T-cell (primary cell): Measurements from ENCODE around the gene ZNF775. TPM values are rescaled to one million over a fixed set of nuclear protein-coding genes. Genes with fewer than 3 reads are reported as not detected.

Experiments
- ATAC-seq, 4 experiments: fragments of 200-7000 bp in 3 of 4; fragments of 150-1000 bp in 1 of 4; cut with Tn5 transposase; replicated peaks in 1 of 4; 1 replicate in 3 of 4; 2 replicates in 1 of 4; pipeline ENCODE4 v1.10.0; 2021; ENCODE audit warnings: moderate library complexity in 3 of 4, mild to moderate bottlenecking in 2 of 4, moderate number of reproducible peaks in 1 of 4
- CTCF ChIA-PET, 2 donors: fragments of 300-600 bp; sonication (Branson Sonifier 250); formaldehyde crosslinking; loops; one replicate each; lab custom pipeline; 2022; ENCODE audit warnings: antibody characterized with exemption in 2 of 2; lab: Charles Lee
- POLR2A ChIA-PET, 2 donors: fragments of 300-600 bp; sonication (Branson Sonifier 250); formaldehyde crosslinking; loops; one replicate each; lab custom pipeline; 2022; ENCODE audit warnings: antibody characterized with exemption in 2 of 2; lab: Charles Lee
- DNase-seq, 35 experiments: peaks; one replicate each; pipeline versions ENCODE4 v3.0.0 to v3.0.0-alpha.2; 2013 to 2023
- H3K27ac ChIP-seq: one replicate; pipeline ENCODE4 v1.5.1; 2013; ENCODE audit warnings: low read length
- H3K27me3 ChIP-seq, 2 experiments: replicated peaks in 1 of 2; 1 replicate in 1 of 2; 2 replicates in 1 of 2; pipeline versions ENCODE4 v1.6.1 to v1.7.0; 2013; ENCODE audit warnings: low read length in 1 of 2, mixed read lengths in 1 of 2; ENCODE audit not compliant: control insufficient read depth in 2 of 2, insufficient read depth in 2 of 2; ENCODE audit errors: extremely low read depth in 1 of 2
- H3K36me3 ChIP-seq, 2 donors: 1 replicate in 1 of 2; 2 replicates in 1 of 2; pipeline versions ENCODE4 v1.6.1 to v1.7.0; 2013; ENCODE audit warnings: low read length in 1 of 2; ENCODE audit not compliant: control insufficient read depth in 2 of 2, insufficient read depth in 1 of 2; ENCODE audit errors: extremely low read depth in 1 of 2
- H3K4me1 ChIP-seq, 2 experiments: 1 replicate in 1 of 2; 2 replicates in 1 of 2; pipeline versions ENCODE4 v1.6.1 to v1.7.0; 2013; ENCODE audit warnings: low read length in 2 of 2, mixed read lengths in 1 of 2; ENCODE audit not compliant: insufficient read depth in 2 of 2, control insufficient read depth in 1 of 2; ENCODE audit errors: extremely low read depth in 1 of 2
- H3K4me3 ChIP-seq, 2 donors: 1 replicate in 1 of 2; 2 replicates in 1 of 2; pipeline versions ENCODE4 v1.5.1 to v1.7.0; 2013; ENCODE audit warnings: mild to moderate bottlenecking in 2 of 2, low read length in 1 of 2, moderate library complexity in 1 of 2; ENCODE audit not compliant: control insufficient read depth in 1 of 2; ENCODE audit errors: extremely low read depth in 1 of 2
- H3K9me3 ChIP-seq: 2 replicates; pipeline ENCODE4 v1.7.0; 2013
- H3K27ac Mint-ChIP-seq, 2 donors: one replicate each; pipeline ENCODE4 v1.8.0; 2020 to 2021; ENCODE audit warnings: mild to moderate bottlenecking in 2 of 2, mixed read lengths in 2 of 2
- H3K27me3 Mint-ChIP-seq, 2 donors: one replicate each; pipeline ENCODE4 v1.8.0; 2021 to 2022; ENCODE audit warnings: mixed read lengths in 2 of 2
- H3K36me3 Mint-ChIP-seq: one replicate; pipeline ENCODE4 v1.8.0; 2021; ENCODE audit warnings: mixed read lengths
- H3K4me1 Mint-ChIP-seq, 3 donors: one replicate each; pipeline ENCODE4 v1.8.0; 2020 to 2022; ENCODE audit warnings: mixed read lengths in 3 of 3, mild to moderate bottlenecking in 1 of 3
- H3K4me3 Mint-ChIP-seq, 3 donors: one replicate each; pipeline ENCODE4 v1.8.0; 2020 to 2022; ENCODE audit warnings: mild to moderate bottlenecking in 3 of 3, mixed read lengths in 3 of 3, moderate library complexity in 3 of 3
- H3K9me3 Mint-ChIP-seq, 3 donors: one replicate each; pipeline ENCODE4 v1.8.0; 2020 to 2022; ENCODE audit warnings: mixed read lengths in 3 of 3
- WGBS: methylation state at CpG from one replicate; pipeline ENCODE4 v1.1.5; 2013; ENCODE audit warnings: missing lambda C conversion rate; ENCODE audit not compliant: insufficient coverage; 5-methylcytosine and 5-hydroxymethylcytosine counted together
- total RNA-seq, 35 experiments: library from RNA in 6 of 35; stranded (reverse) in 6 of 35; fragments of 120-200 nt in 1 of 35; gene quantifications; one replicate each; pipeline versions ENCODE4 v1.2.1 to v1.2.4 and lab custom pipeline; 2013 to 2026

The ZNF775 gene
- total RNA-seq, 5 donors from 2014 or later (not counting 1 experiment from before 2014, with no cell fraction given) = 1.9 to 8.6 (median 6.3) TPM

DNA sequence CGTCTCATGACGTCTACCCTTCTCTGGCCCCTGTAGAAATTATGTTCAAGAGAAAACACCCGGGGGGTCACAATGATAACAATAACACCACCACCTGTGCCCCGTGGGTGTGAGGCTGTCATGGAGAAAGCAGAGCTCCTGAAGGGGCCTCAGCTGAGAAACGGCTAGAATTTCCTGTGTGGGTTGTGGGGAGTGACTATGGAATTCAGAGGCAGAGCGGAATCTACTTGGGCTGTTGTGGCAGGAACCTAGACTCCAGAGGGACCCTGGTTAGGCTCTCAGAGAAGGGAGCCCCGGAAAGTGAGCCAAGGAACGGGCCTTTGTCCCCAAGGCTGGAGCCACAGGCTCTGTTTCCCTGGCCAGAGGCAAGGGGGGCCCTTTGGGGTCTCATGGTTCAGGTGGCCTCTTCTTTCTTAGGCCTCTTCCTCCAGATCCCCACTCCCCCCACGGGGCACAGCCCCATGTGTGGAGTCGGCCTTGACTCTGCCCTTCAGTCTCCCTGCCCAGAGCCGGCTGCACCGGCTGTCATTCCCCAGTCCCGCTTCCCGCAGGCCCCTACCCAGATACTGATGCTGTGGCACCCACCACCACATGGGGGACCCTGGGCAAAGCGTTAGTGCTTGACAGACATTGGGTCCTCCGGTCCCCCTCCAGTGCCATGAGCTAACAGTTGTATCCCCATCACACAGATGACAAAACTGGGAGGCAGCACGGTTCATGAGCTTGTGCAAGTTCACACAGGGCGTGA, 64.8 kb downstream of the ZNF775 start:
- DNase-seq (no peak), ATAC-seq (no peak)
- peaks cover 36 to 47% (median 38%) of the 10 kb centered on the region in 3 donors for H3K4me1 Mint-ChIP-seq
- Histone ChIP-seq H3K36me3 (no peaks in the 10 kb centered on the region), H3K27ac (no peak overlapping the region), H3K27me3 (no peaks in the 10 kb centered on the region), H3K4me3 (no peak overlapping the region), H3K9me3 (no peaks in the 10 kb centered on the region), H3K4me1 (peaks cover 9 to 37% of the 10 kb centered on the region in 2 experiments)
- H3K27me3 Mint-ChIP-seq = no peaks in the 10 kb centered on the region
- WGBS = 92% methylated on average over 14 of the region's 18 CpGs
- no peaks in the 10 kb centered on the region for H3K36me3 Mint-ChIP-seq
- ChIA-PET CTCF (interaction anchor here in 1 of 2 donors (0.5 kb wide), 1 partner anchor 255 kb away, joined by 4 read pairs; no protein-coding TSS in a partner anchor), POLR2A (no interaction called here)
- no peak overlapping the region for H3K27ac Mint-ChIP-seq
- peaks cover 0 to 13% (median 4%) of the 10 kb centered on the region in 3 donors for H3K9me3 Mint-ChIP-seq
- H3K4me3 Mint-ChIP-seq = no peak overlapping the region

DNA sequence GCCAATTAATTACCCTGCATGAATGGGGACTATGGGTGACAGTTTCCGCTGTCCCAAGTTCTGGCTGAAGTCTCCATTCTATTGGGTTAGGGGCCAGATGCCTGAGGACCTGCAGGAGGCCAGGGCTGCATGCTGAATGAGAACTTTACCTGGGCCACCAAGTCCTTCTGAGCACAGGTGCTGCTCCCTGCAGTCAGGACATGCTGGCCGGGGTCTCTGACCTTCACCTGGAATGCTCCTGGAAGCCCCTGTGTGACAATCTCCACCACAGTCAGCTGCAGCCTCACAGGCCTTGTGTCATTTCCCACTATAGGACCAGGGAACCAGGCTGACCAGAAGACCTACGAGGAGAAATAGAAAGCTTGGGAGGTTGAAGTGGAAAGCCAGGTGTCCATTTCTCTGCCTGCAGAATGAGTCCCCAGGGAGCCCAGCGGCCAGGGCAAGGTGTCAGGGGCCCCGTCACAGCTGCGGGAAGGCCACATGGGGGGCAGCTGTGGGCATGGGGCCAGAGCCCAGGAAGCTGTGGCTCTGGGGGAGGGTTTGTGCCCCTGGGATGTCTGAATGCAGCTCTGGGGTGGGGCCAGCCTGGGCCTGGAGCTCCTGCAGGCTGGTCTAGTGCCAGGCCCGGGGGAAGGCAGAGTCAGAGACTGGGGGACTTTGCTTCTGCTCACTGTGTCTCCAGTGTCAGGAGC, 65.7 kb downstream of the ZNF775 start:
- Mint-ChIP-seq H3K36me3 (no peaks in the 10 kb centered on the region), H3K27ac (no peak overlapping the region), H3K27me3 (no peaks in the 10 kb centered on the region), H3K9me3 (peaks cover 0 to 13% (median 4%) of the 10 kb centered on the region in 3 donors), H3K4me1 (peaks cover 36 to 49% (median 43%) of the 10 kb centered on the region in 3 donors), H3K4me3 (no peak overlapping the region)
- ChIA-PET POLR2A (no interaction called here), CTCF (interaction anchor here (0.5 to 0.7 kb wide), 3 partner anchors 96 to 310 kb away, joined by 3 to 8 read pairs (median 4); no protein-coding TSS in a partner anchor)
- DNase-seq (no peak), ATAC-seq (no peak)
- no peaks in the 10 kb centered on the region for H3K9me3 ChIP-seq
- H3K4me3 ChIP-seq = no peak overlapping the region
- WGBS = 91% methylated on average over 7 of the region's 7 CpGs
- H3K36me3 ChIP-seq = no peaks in the 10 kb centered on the region
- H3K4me1 ChIP-seq = peaks cover 15 to 45% of the 10 kb centered on the region in 2 experiments
- no peaks in the 10 kb centered on the region for H3K27me3 ChIP-seq
- H3K27ac ChIP-seq = no peak overlapping the region

DNA sequence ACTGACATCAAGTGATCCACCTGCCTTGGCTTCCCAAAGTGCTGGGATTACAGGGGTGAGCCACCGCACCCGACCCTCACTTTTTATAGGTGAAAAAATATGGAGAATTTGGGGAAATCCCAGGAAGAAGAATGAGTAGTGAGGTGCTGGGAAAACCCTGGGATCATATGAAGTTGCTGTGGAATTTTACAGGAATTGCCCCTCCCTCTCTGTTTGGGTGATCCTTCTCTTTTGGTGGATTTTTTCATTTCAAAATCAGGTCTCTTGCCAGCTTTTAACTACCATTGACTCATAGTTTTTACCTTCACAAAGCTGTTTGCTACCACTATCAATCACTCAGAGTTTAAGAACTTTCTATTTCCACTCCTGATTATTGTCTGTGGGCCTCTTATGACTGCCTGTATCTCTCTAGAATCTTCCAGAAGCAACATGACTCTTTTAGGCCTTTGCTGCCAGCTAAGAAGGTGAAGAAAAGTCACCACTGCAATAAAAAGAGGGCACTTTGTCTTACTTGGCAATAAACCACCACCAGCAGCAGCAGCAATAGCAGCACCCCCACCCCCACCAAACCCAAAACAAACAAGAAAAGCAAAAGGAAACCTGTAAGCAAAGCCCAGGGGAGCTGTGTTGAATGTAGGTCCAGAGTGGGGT, 67.3 kb downstream of the ZNF775 start:
- POLR2A ChIA-PET = interaction anchor here in 1 of 2 donors (0.6 kb wide), 1 partner anchor 313 kb away, joined by 5 read pairs; no protein-coding TSS in a partner anchor
- peak overlapping the region in 1 of 3 donors; percentile 30 for H3K4me3 Mint-ChIP-seq
- peak overlapping the region; percentile 46 for H3K27ac ChIP-seq
- ATAC-seq (no peak), DNase-seq (peak in 1 of 35 experiments; percentile 20)
- CTCF ChIA-PET = interaction anchor here (0.6 to 6.3 kb wide), 5 partner anchors 92 to 529 kb away, joined by 3 to 68 read pairs (median 4); partner anchors contain the start of gene GIMAP2 (in 1 of the 2)
- no peaks in the 10 kb centered on the region for H3K9me3 ChIP-seq
- H3K4me3 ChIP-seq = no peak overlapping the region
- no peaks in the 10 kb centered on the region for H3K27me3 ChIP-seq
- H3K4me1 Mint-ChIP-seq = peaks cover 47 to 54% (median 47%) of the 10 kb centered on the region in 3 donors
- H3K36me3 Mint-ChIP-seq = peaks cover 6% of the 10 kb centered on the region
- peak overlapping the region; percentile 80 to 99 for H3K27ac Mint-ChIP-seq
- WGBS = 100% methylated on average over 1 of the region's 2 CpGs
- H3K9me3 Mint-ChIP-seq = peaks cover 0 to 10% (median 2%) of the 10 kb centered on the region in 3 donors
- no peaks in the 10 kb centered on the region for H3K36me3 ChIP-seq
- no peaks in the 10 kb centered on the region for H3K27me3 Mint-ChIP-seq
- H3K4me1 ChIP-seq = peaks cover 21 to 60% of the 10 kb centered on the region in 2 experiments

Other genes starting within 250 kb of the ZNF775 start
- gene LRRC61, start 56.0 kb upstream of the ZNF775 start, total RNA-seq = 10 to 100 TPM in 4 of 5 donors, 1 to 10 TPM in 1; 8.8 to 21.4 (median 16.6) TPM
- 10 to 100 TPM in 4 of 5 donors, 1 to 10 TPM in 1; 9.2 to 14.6 (median 12.4) TPM for gene ACTR3C, start 55.8 kb upstream of the ZNF775 start, total RNA-seq
- gene RARRES2, start 37.7 kb upstream of the ZNF775 start, total RNA-seq = 1 to 10 TPM in 3 of 5 donors, not detected in 2; 2.7 to 3.2 (median 2.7) TPM
- 100 to 1,000 TPM in 3 of 5 donors, 10 to 100 TPM in 2; 64.0 to 110 (median 101) TPM for gene REPIN1, start 10.5 kb upstream of the ZNF775 start, total RNA-seq
- 10 to 100 TPM; 17.8 to 54.6 (median 50.1) TPM for gene GIMAP8, start 71.3 kb downstream of the ZNF775 start, total RNA-seq
- 100 to 1,000 TPM in 3 of 5 donors, 10 to 100 TPM in 2; 76.8 to 430 (median 392) TPM for gene GIMAP7, start 135.5 kb downstream of the ZNF775 start, total RNA-seq
- 100 to 1,000 TPM; 121 to 341 (median 306) TPM for gene GIMAP4, start 188.1 kb downstream of the ZNF775 start, total RNA-seq